GM10266 (cell line): ENCODE results near the gene SLC35F5.
"Not testable (repeated sequence)": the region's sequence is repeated elsewhere in the genome, so short reads cannot be mapped to it uniquely, and the experiment has no call there.

Source experiments
- DNase-seq: peaks from one replicate; pipeline ENCODE4 v3.0.0; 2012; ENCODE audit errors: extremely low spot score
- CTCF ChIP-seq: IDR thresholded peaks from 2 replicates; pipeline ENCODE4 v1.5.1; 2012; ENCODE audit warnings: mild to moderate bottlenecking, low read depth; ENCODE audit not compliant: control insufficient read depth, insufficient read depth; ENCODE audit errors: missing control alignments

Gene SLC35F5

GRCh38 chr2:113705982-113706523, 50.4 kb downstream of the SLC35F5 start:
- DNase-seq, result no peak
- TF ChIP-seq CTCF, result no peak

- DNase-seq, result not testable (repeated sequence)
Measured at GRCh38 chr2:113704300-113704993, 52.0 kb downstream of the SLC35F5 start.

GRCh38 chr2:113703386-113704299, 52.8 kb downstream of the SLC35F5 start:
- no peak for TF ChIP-seq CTCF

GRCh38 chr2:113700186-113700841, 56.1 kb downstream of the SLC35F5 start:
- peak; percentile 58 for TF ChIP-seq CTCF
- peak; percentile 91 for DNase-seq

More at GRCh38 chr2:113703386-113704299, 52.8 kb downstream of the SLC35F5 start:
- no peak for DNase-seq

- DNase-seq, result peak; percentile 72
- TF ChIP-seq CTCF, result no peak
Measured at GRCh38 chr2:113698892-113699447, 57.5 kb downstream of the SLC35F5 start.

GRCh38 chr2:113698251-113698650, 58.2 kb downstream of the SLC35F5 start:
- DNase-seq, result not testable (repeated sequence)

- DNase-seq, result no peak
- no peak for TF ChIP-seq CTCF
Measured at GRCh38 chr2:113697516-113697915, 58.9 kb downstream of the SLC35F5 start.
